Activated CD8-positive, alpha-beta T cell treated with anti-CD3 and anti-CD28 coated beads for 36 hours (primary cell): ENCODE results near the gene POLR2L. TPM values are rescaled to one million over a fixed set of nuclear protein-coding genes. Genes with fewer than 3 reads are reported as not detected.

ENCODE experiments used
- ATAC-seq: fragments of 200-7000 bp; cut with Tn5 transposase; one replicate; pipeline ENCODE4 v1.10.0; 2021; ENCODE audit warnings: mild to moderate bottlenecking, moderate library complexity
- CTCF ChIA-PET: fragments of 350-600 bp; sonication (Branson Sonifier 250); formaldehyde crosslinking; loops from one replicate; lab custom pipeline; 2021; ENCODE audit warnings: antibody characterized with exemption; lab: Charles Lee
- POLR2A ChIA-PET: fragments of 350-600 bp; sonication (Branson Sonifier 250); formaldehyde crosslinking; loops from one replicate; lab custom pipeline; 2021; ENCODE audit warnings: antibody characterized with exemption; lab: Charles Lee
- DNase-seq: peaks from one replicate; pipeline ENCODE4 v3.0.0-alpha.2; 2020
- H3K27ac Mint-ChIP-seq: one replicate; pipeline ENCODE4 v1.8.0; 2021; ENCODE audit warnings: mild to moderate bottlenecking, mixed read lengths
- H3K27me3 Mint-ChIP-seq: one replicate; pipeline ENCODE4 v1.8.0; 2021; ENCODE audit warnings: mixed read lengths
- H3K36me3 Mint-ChIP-seq: one replicate; pipeline ENCODE4 v1.8.0; 2021; ENCODE audit warnings: low read depth, mixed read lengths
- H3K4me1 Mint-ChIP-seq: one replicate; pipeline ENCODE4 v1.8.0; 2021; ENCODE audit warnings: low read depth, mixed read lengths
- H3K4me3 Mint-ChIP-seq: one replicate; pipeline ENCODE4 v1.8.0; 2021; ENCODE audit warnings: mild to moderate bottlenecking, moderate library complexity, mixed read lengths
- H3K9me3 Mint-ChIP-seq: one replicate; pipeline ENCODE4 v1.8.0; 2021; ENCODE audit warnings: mixed read lengths
- intact Hi-C: fragments of 100-400 bp; cut with micrococcal nuclease; formaldehyde crosslinking; loops from one replicate; pipeline ENCODE4 v1.10.0; 2022
- total RNA-seq, 2 experiments: library from RNA; stranded (reverse); gene quantifications; one replicate each; pipeline ENCODE4 v1.2.3, GENCODE V29; 2021
- TF ChIP-seq, protein P1 (sequence below): fragments of 200-600 bp; IDR thresholded peaks from one replicate; pipeline ENCODE4 v1.8.0; 2022; ENCODE audit warnings: antibody characterized with exemption, mild to moderate bottlenecking

POLR2L gene
- total RNA-seq, 2 experiments from 2014 or later = 83.0 to 89.2 TPM

DNA sequence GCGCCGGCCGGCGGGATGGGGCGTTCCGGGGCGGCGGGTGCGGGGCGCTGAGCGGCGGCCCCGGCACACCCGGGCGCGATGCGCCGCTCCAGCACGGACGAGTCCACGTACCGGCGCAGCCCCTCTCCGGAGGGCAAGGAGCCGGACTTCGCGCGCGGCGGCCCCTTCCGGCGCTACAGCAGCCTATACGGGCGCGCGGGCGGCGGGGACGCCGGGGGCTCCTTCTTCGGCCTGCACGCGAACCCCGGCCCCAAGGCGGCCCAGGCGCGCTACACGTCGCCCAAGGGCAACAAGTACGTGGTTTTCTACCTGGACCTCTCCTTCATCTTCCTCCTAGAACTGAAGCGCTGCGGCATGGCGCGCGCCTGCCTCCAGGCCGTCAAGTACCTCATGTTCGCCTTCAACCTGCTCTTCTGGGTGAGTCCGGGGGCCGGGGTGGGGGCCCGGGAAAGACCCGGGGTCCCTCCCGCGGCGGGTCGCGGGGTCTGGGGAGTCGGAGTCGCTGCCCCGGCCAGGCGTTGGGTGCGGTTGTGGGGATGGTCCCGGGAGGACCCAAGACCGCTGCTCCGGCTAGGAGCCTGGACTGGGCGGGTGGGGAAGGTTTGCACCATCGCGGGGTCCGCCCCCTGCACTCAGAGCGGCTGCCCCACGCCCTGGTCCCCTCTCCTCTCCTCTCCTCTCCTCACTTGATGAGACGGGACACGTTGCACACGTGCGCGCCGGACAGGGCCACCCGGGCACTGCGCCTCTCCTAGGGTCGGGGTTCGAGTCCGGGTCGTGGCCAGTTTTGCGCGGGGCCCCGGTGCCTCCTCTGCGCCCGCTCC, 7.8 kb upstream of the POLR2L start:
- intact Hi-C loops = loop anchor here (5.0 kb wide), 1 partner anchor 202 kb away; no protein-coding TSS in a partner anchor
- Mint-ChIP-seq H3K27me3 (peaks cover 9% of the 10 kb centered on the region), H3K4me3 (peak overlapping the region; percentile 26)

GRCh38 chr11:849104-849824, 6.9 kb upstream of the POLR2L start:
- Mint-ChIP-seq H3K27ac (no peak overlapping the region), H3K36me3 (no peaks in the 10 kb centered on the region), H3K4me1 (peaks cover 13% of the 10 kb centered on the region), H3K9me3 (no peaks in the 10 kb centered on the region), H3K4me3 (peak overlapping the region; percentile 62), H3K27me3 (peaks cover 9% of the 10 kb centered on the region)
- ChIA-PET POLR2A (interaction anchor here (0.6 to 1.9 kb wide), 2 partner anchors 50 to 203 kb away, joined by 3 to 5 read pairs; no protein-coding TSS in a partner anchor), CTCF (interaction anchor here (0.7 to 4.6 kb wide), 7 partner anchors 49 to 203 kb away, joined by 3 to 46 read pairs (median 4); no protein-coding TSS in a partner anchor)
- intact Hi-C loops = loop anchor here (5.0 kb wide), 1 partner anchor 203 kb away; no protein-coding TSS in a partner anchor
- TF ChIP-seq, protein P1, sequence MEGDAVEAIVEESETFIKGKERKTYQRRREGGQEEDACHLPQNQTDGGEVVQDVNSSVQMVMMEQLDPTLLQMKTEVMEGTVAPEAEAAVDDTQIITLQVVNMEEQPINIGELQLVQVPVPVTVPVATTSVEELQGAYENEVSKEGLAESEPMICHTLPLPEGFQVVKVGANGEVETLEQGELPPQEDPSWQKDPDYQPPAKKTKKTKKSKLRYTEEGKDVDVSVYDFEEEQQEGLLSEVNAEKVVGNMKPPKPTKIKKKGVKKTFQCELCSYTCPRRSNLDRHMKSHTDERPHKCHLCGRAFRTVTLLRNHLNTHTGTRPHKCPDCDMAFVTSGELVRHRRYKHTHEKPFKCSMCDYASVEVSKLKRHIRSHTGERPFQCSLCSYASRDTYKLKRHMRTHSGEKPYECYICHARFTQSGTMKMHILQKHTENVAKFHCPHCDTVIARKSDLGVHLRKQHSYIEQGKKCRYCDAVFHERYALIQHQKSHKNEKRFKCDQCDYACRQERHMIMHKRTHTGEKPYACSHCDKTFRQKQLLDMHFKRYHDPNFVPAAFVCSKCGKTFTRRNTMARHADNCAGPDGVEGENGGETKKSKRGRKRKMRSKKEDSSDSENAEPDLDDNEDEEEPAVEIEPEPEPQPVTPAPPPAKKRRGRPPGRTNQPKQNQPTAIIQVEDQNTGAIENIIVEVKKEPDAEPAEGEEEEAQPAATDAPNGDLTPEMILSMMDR = no peak
- DNase-seq (peak; percentile 52), ATAC-seq (no peak)

More for the DNA sequence above, 7.8 kb upstream of the POLR2L start:
- H3K4me1 Mint-ChIP-seq = peaks cover 7% of the 10 kb centered on the region
- ATAC-seq (no peak), DNase-seq (no peak)
- H3K36me3 Mint-ChIP-seq = no peaks in the 10 kb centered on the region
- CTCF ChIA-PET = interaction anchor here (4.6 kb wide), 1 partner anchor 203 kb away, joined by 46 read pairs; no protein-coding TSS in a partner anchor
- TF ChIP-seq, protein P1 = no peak
- no peak overlapping the region for H3K27ac Mint-ChIP-seq
- no peaks in the 10 kb centered on the region for H3K9me3 Mint-ChIP-seq
- POLR2A ChIA-PET = no interaction called here

GRCh38 chr11:848380-848931, 6.1 kb upstream of the POLR2L start:
- CTCF ChIA-PET = interaction anchor here (0.6 to 4.6 kb wide), 13 partner anchors 8 to 220 kb away, joined by 3 to 46 read pairs (median 3); no protein-coding TSS in a partner anchor
- H3K36me3 Mint-ChIP-seq = no peaks in the 10 kb centered on the region
- POLR2A ChIA-PET = interaction anchor here (0.6 to 1.9 kb wide), 2 partner anchors 50 to 204 kb away, joined by 3 to 5 read pairs; no protein-coding TSS in a partner anchor

GRCh38 chr11:847876-848275, 5.5 kb upstream of the POLR2L start:
- POLR2A ChIA-PET = interaction anchor here (1.7 to 1.9 kb wide), 2 partner anchors 9 to 204 kb away, joined by 4 to 5 read pairs; no protein-coding TSS in a partner anchor
- Mint-ChIP-seq H3K36me3 (no peaks in the 10 kb centered on the region), H3K4me3 (no peak overlapping the region)

More at GRCh38 chr11:848380-848931, 6.1 kb upstream of the POLR2L start:
- H3K27ac Mint-ChIP-seq = no peak overlapping the region
- DNase-seq (peak; percentile 74), ATAC-seq (peak; percentile 79)
- TF ChIP-seq, protein P1 = peak; percentile 97
- no peaks in the 10 kb centered on the region for H3K9me3 Mint-ChIP-seq
- intact Hi-C loops = loop anchor here (5.0 kb wide), 1 partner anchor 204 kb away; no protein-coding TSS in a partner anchor
- peaks cover 20% of the 10 kb centered on the region for H3K4me1 Mint-ChIP-seq
- H3K27me3 Mint-ChIP-seq = peaks cover 9% of the 10 kb centered on the region
- H3K4me3 Mint-ChIP-seq = no peak overlapping the region

More at GRCh38 chr11:847876-848275, 5.5 kb upstream of the POLR2L start:
- intact Hi-C loops = loop anchor here (5.0 kb wide), 1 partner anchor 204 kb away; no protein-coding TSS in a partner anchor
- Mint-ChIP-seq H3K27ac (no peak overlapping the region), H3K27me3 (peaks cover 9% of the 10 kb centered on the region), H3K4me1 (peaks cover 22% of the 10 kb centered on the region), H3K9me3 (no peaks in the 10 kb centered on the region)
- DNase-seq (no peak), ATAC-seq (no peak)
- TF ChIP-seq, protein P1 = no peak
- CTCF ChIA-PET = interaction anchor here (0.9 to 4.6 kb wide), 9 partner anchors 9 to 205 kb away, joined by 3 to 46 read pairs (median 4); no protein-coding TSS in a partner anchor
